MM.1S (cell line): ENCODE data around the gene MAD1L1.

Experiments
- DNase-seq: peaks from one replicate; pipeline ENCODE4 v3.0.0-alpha.2; 2015
- H2AFZ ChIP-seq: fragments of 300-600 bp; sonication (generic); 2 replicates; pipeline ENCODE4 v1.6.0; 2016; ENCODE audit warnings: antibody characterized with exemption, low read length
- H3F3A ChIP-seq: fragments of 300-600 bp; sonication (generic); 2 replicates; pipeline ENCODE4 v1.6.1; 2016; ENCODE audit warnings: mild to moderate bottlenecking, antibody characterized with exemption, low read length, moderate library complexity, mixed read lengths; ENCODE audit not compliant: insufficient read depth
- H3K27ac ChIP-seq: fragments of 300-600 bp; sonication (generic); 2 replicates; pipeline ENCODE4 v1.5.1; 2016; ENCODE audit warnings: mild to moderate bottlenecking, low read length
- H3K27me3 ChIP-seq: fragments of 300-600 bp; sonication (generic); replicated peaks from 2 replicates; pipeline ENCODE4 v1.6.0; 2016; ENCODE audit warnings: low read length; ENCODE audit not compliant: insufficient read depth
- H3K36me3 ChIP-seq: fragments of 300-600 bp; sonication (generic); replicated peaks from 2 replicates; pipeline ENCODE4 v1.6.1; 2016; ENCODE audit warnings: mild to moderate bottlenecking, low read length, mixed read lengths; ENCODE audit not compliant: insufficient read depth
- H3K4me1 ChIP-seq: fragments of 300-600 bp; sonication (generic); 2 replicates; pipeline ENCODE4 v1.6.1; 2016; ENCODE audit warnings: low read length, mixed read lengths
- H3K4me2 ChIP-seq: fragments of 300-600 bp; sonication (generic); 2 replicates; pipeline ENCODE4 v1.6.0; 2016; ENCODE audit warnings: low read depth, low read length
- H3K4me3 ChIP-seq: fragments of 300-600 bp; sonication (generic); 2 replicates; pipeline ENCODE4 v1.5.1; 2016; ENCODE audit warnings: low read length, mixed read lengths
- H3K79me2 ChIP-seq: fragments of 300-600 bp; sonication (generic); 2 replicates; pipeline ENCODE4 v1.6.1; 2016; ENCODE audit warnings: mixed run types, low read length, mixed read lengths
- H3K9ac ChIP-seq: fragments of 300-600 bp; sonication (generic); 2 replicates; pipeline ENCODE4 v1.6.1; 2016; ENCODE audit warnings: low read length, mixed read lengths
- H3K9me2 ChIP-seq: fragments of 300-600 bp; sonication (generic); replicated peaks from 2 replicates; pipeline ENCODE4 v1.6.1; 2016; ENCODE audit warnings: mild to moderate bottlenecking, low read length, mixed read lengths; ENCODE audit not compliant: insufficient read depth
- H3K9me3 ChIP-seq: fragments of 300-600 bp; sonication (generic); replicated peaks from 2 replicates; pipeline ENCODE4 v1.6.1; 2016; ENCODE audit warnings: mild to moderate bottlenecking, low read length, mixed read lengths; ENCODE audit not compliant: insufficient read depth
- H4K20me1 ChIP-seq: fragments of 300-600 bp; sonication (generic); 2 replicates; pipeline ENCODE4 v1.6.1; 2016; ENCODE audit warnings: mild to moderate bottlenecking, low read length, moderate library complexity, mixed read lengths; ENCODE audit not compliant: insufficient read depth
- EZH2 ChIP-seq: fragments of 300-600 bp; sonication (generic); optimal IDR thresholded peaks from 2 replicates; pipeline ENCODE3; 2017; ENCODE audit warnings: low read depth, mild to moderate bottlenecking, antibody characterized with exemption, low read length, mixed read lengths
- EZH2phosphoT487 ChIP-seq: fragments of 300-600 bp; sonication (generic); IDR thresholded peaks from 2 replicates; pipeline ENCODE4 v1.6.1; 2018; ENCODE audit warnings: antibody characterized with exemption, low read length
- TF ChIP-seq, protein P1 (sequence below): fragments of 300-600 bp; sonication (generic); IDR thresholded peaks from 2 replicates; pipeline ENCODE4 v1.5.1; 2016; ENCODE audit warnings: antibody characterized with exemption, low read length, mixed read lengths

The MAD1L1 gene

DNA sequence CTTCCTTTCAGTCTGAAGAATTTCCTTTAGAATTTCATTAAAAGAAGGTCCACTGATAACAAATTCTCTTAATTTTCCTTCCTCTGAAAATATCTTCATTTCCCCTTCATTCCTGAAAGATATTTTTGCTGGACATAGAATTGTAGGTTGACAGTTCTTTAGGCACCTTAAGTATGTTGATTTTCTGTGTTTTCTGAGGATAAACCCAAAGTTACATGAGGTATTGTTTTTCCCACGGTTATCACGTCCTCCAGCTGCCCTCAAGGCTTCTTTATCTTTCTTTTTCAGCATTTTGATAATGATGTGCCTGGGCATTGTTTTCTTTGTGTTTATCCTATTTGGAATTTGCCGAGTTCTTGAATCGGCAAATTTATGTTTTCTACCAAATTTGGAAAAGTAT lies 457.4 kb downstream of the MAD1L1 start:
- Histone ChIP-seq H3K9me2 (no peaks in the 10 kb centered on the region), H3K27me3 (peaks cover 66% of the 10 kb centered on the region), H3K79me2 (no peaks in the 10 kb centered on the region), H3K4me3 (no peak overlapping the region), H3K9me3 (no peaks in the 10 kb centered on the region), H3K27ac (no peak overlapping the region), H3F3A (no peaks in the 10 kb centered on the region), H3K4me2 (no peak overlapping the region), H2AFZ (no peak overlapping the region), H3K36me3 (no peaks in the 10 kb centered on the region), H3K9ac (no peak overlapping the region), H3K4me1 (no peaks in the 10 kb centered on the region), H4K20me1 (no peaks in the 10 kb centered on the region)
- no peak for DNase-seq
- TF ChIP-seq EZH2, result no peak
- no peak for TF ChIP-seq EZH2phosphoT487
- TF ChIP-seq, protein P1, sequence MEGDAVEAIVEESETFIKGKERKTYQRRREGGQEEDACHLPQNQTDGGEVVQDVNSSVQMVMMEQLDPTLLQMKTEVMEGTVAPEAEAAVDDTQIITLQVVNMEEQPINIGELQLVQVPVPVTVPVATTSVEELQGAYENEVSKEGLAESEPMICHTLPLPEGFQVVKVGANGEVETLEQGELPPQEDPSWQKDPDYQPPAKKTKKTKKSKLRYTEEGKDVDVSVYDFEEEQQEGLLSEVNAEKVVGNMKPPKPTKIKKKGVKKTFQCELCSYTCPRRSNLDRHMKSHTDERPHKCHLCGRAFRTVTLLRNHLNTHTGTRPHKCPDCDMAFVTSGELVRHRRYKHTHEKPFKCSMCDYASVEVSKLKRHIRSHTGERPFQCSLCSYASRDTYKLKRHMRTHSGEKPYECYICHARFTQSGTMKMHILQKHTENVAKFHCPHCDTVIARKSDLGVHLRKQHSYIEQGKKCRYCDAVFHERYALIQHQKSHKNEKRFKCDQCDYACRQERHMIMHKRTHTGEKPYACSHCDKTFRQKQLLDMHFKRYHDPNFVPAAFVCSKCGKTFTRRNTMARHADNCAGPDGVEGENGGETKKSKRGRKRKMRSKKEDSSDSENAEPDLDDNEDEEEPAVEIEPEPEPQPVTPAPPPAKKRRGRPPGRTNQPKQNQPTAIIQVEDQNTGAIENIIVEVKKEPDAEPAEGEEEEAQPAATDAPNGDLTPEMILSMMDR, result no peak

DNA sequence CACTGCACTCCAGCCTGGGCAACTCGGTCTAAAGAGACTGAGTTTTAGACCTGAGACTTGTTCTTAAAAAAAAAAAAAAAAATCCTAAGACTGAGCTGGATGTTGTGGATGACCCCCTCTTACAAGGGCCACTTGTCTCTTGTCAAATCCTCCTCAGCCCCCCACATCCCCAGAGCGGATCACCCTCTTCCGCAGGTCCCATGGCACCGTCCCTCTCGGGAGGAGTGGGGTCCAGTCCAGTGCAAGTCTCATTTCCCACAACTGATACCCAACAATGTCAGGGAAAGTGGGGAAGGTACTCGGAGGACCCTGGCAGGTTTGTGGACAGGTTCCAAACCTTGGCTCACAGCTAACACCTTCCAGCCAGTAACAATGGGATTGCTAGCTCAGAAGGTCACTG lies 462.4 kb downstream of the MAD1L1 start:
- Histone ChIP-seq H3K36me3 (no peaks in the 10 kb centered on the region), H2AFZ (no peak overlapping the region)
- no peak for TF ChIP-seq EZH2phosphoT487
- TF ChIP-seq, protein P1, result no peak
- no peak for TF ChIP-seq EZH2

DNA sequence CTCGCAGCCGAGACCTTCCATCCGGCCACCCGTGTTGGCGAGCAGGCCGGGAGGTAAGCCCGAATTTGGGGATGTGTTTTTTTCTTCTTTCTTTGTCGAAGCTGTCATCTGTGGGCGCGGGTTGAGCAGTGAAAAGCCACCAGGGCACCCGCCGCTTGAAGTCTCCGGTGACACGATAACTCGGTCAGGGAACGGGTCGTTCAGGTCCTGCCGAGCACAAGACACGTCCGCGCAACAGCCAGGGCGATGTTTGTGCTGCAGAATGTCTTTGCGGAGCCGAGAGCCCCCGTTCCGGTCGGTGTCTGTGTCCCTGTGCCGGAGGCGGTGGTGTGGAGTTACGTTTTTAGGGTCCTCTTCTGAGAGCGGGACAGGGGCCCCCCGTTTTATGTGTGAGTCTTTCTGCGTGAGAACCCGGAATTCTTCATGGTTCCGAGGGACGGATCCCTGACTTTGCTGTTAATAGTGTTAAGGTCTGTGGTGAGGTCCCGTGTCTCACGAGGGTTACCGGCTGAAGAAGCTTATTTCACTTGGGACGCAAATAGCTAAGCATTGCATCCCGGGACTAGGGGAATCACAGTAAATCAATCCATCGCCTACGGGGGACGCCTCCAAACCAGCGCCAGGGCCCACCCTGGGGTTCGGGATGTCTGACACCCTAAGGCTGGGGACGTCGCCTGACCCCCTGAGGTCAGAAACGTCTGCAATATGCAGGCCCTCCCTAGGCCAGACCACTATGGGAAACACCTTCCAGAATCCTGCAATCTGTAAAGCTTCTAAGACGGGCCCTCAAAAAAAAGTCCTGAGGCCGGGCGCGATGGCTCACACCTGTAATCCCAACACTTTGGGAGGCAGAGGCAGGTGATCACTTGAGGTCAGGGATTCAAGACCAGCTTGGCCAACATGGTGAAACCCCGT lies 463.2 kb downstream of the MAD1L1 start:
- TF ChIP-seq, protein P1, result no peak
- TF ChIP-seq EZH2phosphoT487 (no peak), EZH2 (no peak)

More for the DNA sequence above, 462.4 kb downstream of the MAD1L1 start:
- no peaks in the 10 kb centered on the region for H3K9me2 ChIP-seq
- H3K27ac ChIP-seq, result no peak overlapping the region
- H3K4me1 ChIP-seq, result no peaks in the 10 kb centered on the region
- no peak overlapping the region for H3K4me3 ChIP-seq
- H3K9me3 ChIP-seq, result no peaks in the 10 kb centered on the region
- H3K9ac ChIP-seq, result no peak overlapping the region
- H3F3A ChIP-seq, result no peaks in the 10 kb centered on the region
- H3K4me2 ChIP-seq, result no peak overlapping the region
- H4K20me1 ChIP-seq, result no peaks in the 10 kb centered on the region
- DNase-seq, result no peak
- no peaks in the 10 kb centered on the region for H3K79me2 ChIP-seq
- peaks cover 73% of the 10 kb centered on the region for H3K27me3 ChIP-seq

More for the DNA sequence above, 463.2 kb downstream of the MAD1L1 start:
- Histone ChIP-seq H3K79me2 (no peaks in the 10 kb centered on the region), H3K27me3 (peaks cover 68% of the 10 kb centered on the region), H3K4me3 (no peak overlapping the region), H3F3A (no peaks in the 10 kb centered on the region), H3K9ac (no peak overlapping the region), H3K4me1 (no peaks in the 10 kb centered on the region), H3K9me2 (no peaks in the 10 kb centered on the region), H4K20me1 (no peaks in the 10 kb centered on the region), H3K27ac (no peak overlapping the region), H3K9me3 (no peaks in the 10 kb centered on the region), H2AFZ (no peak overlapping the region), H3K4me2 (no peak overlapping the region), H3K36me3 (no peaks in the 10 kb centered on the region)
- DNase-seq, result no peak
